ENCODE data around the gene SEL1L3.

GRCh38 chr4:25870081-25870480 lies 7.3 kb upstream of the SEL1L3 start:
- TF ChIP-seq, protein P1, sequence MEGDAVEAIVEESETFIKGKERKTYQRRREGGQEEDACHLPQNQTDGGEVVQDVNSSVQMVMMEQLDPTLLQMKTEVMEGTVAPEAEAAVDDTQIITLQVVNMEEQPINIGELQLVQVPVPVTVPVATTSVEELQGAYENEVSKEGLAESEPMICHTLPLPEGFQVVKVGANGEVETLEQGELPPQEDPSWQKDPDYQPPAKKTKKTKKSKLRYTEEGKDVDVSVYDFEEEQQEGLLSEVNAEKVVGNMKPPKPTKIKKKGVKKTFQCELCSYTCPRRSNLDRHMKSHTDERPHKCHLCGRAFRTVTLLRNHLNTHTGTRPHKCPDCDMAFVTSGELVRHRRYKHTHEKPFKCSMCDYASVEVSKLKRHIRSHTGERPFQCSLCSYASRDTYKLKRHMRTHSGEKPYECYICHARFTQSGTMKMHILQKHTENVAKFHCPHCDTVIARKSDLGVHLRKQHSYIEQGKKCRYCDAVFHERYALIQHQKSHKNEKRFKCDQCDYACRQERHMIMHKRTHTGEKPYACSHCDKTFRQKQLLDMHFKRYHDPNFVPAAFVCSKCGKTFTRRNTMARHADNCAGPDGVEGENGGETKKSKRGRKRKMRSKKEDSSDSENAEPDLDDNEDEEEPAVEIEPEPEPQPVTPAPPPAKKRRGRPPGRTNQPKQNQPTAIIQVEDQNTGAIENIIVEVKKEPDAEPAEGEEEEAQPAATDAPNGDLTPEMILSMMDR (IDR thresholded peaks at IDR 0.05 in 4 of 5, conservative IDR thresholded peaks at IDR 0.05 in 1 of 5), result no peak
- TF ChIP-seq POLR2A (IDR thresholded peaks at IDR 0.05), result no peak

All from gastrocnemius medialis (tissue), 4 donors.